Middle frontal gyrus (tissue), 1 donor: ENCODE data around the gene AGBL1.
A peak's percentile ranks its signal among the peaks of the same experiment; 100 is the strongest.

Source experiments
- DNase-seq: peaks from one replicate; pipeline ENCODE4 v3.0.0-alpha.2; 2015; ENCODE audit warnings: low spot score; ENCODE audit errors: extremely low spot score

The AGBL1 gene

GRCh38 chr15:86162641-86163040, 83.0 kb downstream of the AGBL1 start:
- no peak for DNase-seq

- no peak for DNase-seq
Observed at GRCh38 chr15:86163816-86164215, 84.1 kb downstream of the AGBL1 start.

- DNase-seq = no peak
Observed at GRCh38 chr15:86164232-86164898, 84.7 kb downstream of the AGBL1 start.

GRCh38 chr15:86165265-86166211, 85.9 kb downstream of the AGBL1 start:
- DNase-seq = no peak

- DNase-seq = no peak
Observed at GRCh38 chr15:86167841-86168240, 88.2 kb downstream of the AGBL1 start.

GRCh38 chr15:86178845-86179244, 99.2 kb downstream of the AGBL1 start:
- DNase-seq = no peak

GRCh38 chr15:86183596-86184491, 104.2 kb downstream of the AGBL1 start:
- peak; percentile 34 for DNase-seq

- no peak for DNase-seq
Observed at GRCh38 chr15:86193716-86194380, 114.2 kb downstream of the AGBL1 start.

GRCh38 chr15:86197770-86198169, 118.1 kb downstream of the AGBL1 start:
- no peak for DNase-seq

GRCh38 chr15:86199467-86200145, 119.9 kb downstream of the AGBL1 start:
- no peak for DNase-seq

GRCh38 chr15:86201313-86202008, 121.8 kb downstream of the AGBL1 start:
- no peak for DNase-seq

- no peak for DNase-seq
Observed at GRCh38 chr15:86203462-86203861, 123.8 kb downstream of the AGBL1 start.

- DNase-seq = no peak
Observed at GRCh38 chr15:86205096-86205495, 125.4 kb downstream of the AGBL1 start.

- no peak for DNase-seq
Observed at GRCh38 chr15:86213420-86213819, 133.7 kb downstream of the AGBL1 start.

GRCh38 chr15:86213888-86214287, 134.2 kb downstream of the AGBL1 start:
- no peak for DNase-seq

GRCh38 chr15:86221119-86221518, 141.4 kb downstream of the AGBL1 start:
- DNase-seq = no peak

GRCh38 chr15:86229306-86229705, 149.6 kb downstream of the AGBL1 start:
- DNase-seq = no peak

- no peak for DNase-seq
Observed at GRCh38 chr15:86229936-86230335, 150.3 kb downstream of the AGBL1 start.

- DNase-seq = peak; percentile 22
Observed at GRCh38 chr15:86231864-86232721, 152.4 kb downstream of the AGBL1 start.
